H9 (cell line): ENCODE data around the gene AASS. TPM values are rescaled to one million over a fixed set of nuclear protein-coding genes. Genes with fewer than 3 reads are reported as not detected.
"Not testable (repeated sequence)": the region's sequence is repeated elsewhere in the genome, so short reads cannot be mapped to it uniquely, and the experiment has no call there.

Experiments used
- DNase-seq: peaks from one replicate; pipeline ENCODE4 v3.0.0-alpha.2; 2017
- H2AFZ ChIP-seq: one replicate; pipeline ENCODE4 v1.6.1; 2013; ENCODE audit warnings: mild to moderate bottlenecking, low read length, control low read depth, moderate library complexity
- H2AK5ac ChIP-seq: 2 replicates; pipeline ENCODE4 v1.6.1; 2013; ENCODE audit warnings: low read length, control low read depth, mixed read lengths; ENCODE audit not compliant: insufficient read length
- H2BK120ac ChIP-seq: one replicate; pipeline ENCODE4 v1.6.1; 2013; ENCODE audit warnings: low read depth, mild to moderate bottlenecking, low read length, control low read depth, inconsistent platforms; ENCODE audit not compliant: poor library complexity, severe bottlenecking
- H2BK12ac ChIP-seq: 2 replicates; pipeline ENCODE4 v1.6.1; 2013; ENCODE audit warnings: low read length, control low read depth, mixed read lengths, low read depth; ENCODE audit not compliant: insufficient read length
- H2BK15ac ChIP-seq: 2 replicates; pipeline ENCODE4 v1.6.1; 2013; ENCODE audit warnings: low read depth, low read length, control low read depth
- H2BK20ac ChIP-seq: one replicate; pipeline ENCODE4 v1.6.1; 2013; ENCODE audit warnings: low read depth, mild to moderate bottlenecking, low read length, control low read depth, inconsistent platforms; ENCODE audit not compliant: poor library complexity, severe bottlenecking
- H2BK5ac ChIP-seq: 2 replicates; pipeline ENCODE4 v1.6.1; 2013; ENCODE audit warnings: low read length, control low read depth, mixed read lengths; ENCODE audit not compliant: insufficient read length
- H3K14ac ChIP-seq: 2 replicates; pipeline ENCODE4 v1.6.1; 2013; ENCODE audit warnings: low read length, control low read depth; ENCODE audit not compliant: insufficient read depth
- H3K18ac ChIP-seq: 2 replicates; pipeline ENCODE4 v1.6.1; 2013; ENCODE audit warnings: low read depth, mild to moderate bottlenecking, mixed read lengths, low read length, control low read depth; ENCODE audit not compliant: insufficient read length
- H3K23ac ChIP-seq: 2 replicates; pipeline ENCODE4 v1.6.1; 2013; ENCODE audit warnings: low read length, control low read depth, mixed read lengths, low read depth; ENCODE audit not compliant: insufficient read length
- H3K23me2 ChIP-seq: 2 replicates; pipeline ENCODE4 v1.6.1; 2013; ENCODE audit warnings: low read depth, mild to moderate bottlenecking, mixed read lengths, low read length, control low read depth; ENCODE audit not compliant: insufficient read length, poor library complexity, severe bottlenecking
- H3K27ac ChIP-seq: 2 replicates; pipeline ENCODE4 v1.5.1; 2013; ENCODE audit warnings: low read length, control low read depth, mixed read lengths, low read depth; ENCODE audit not compliant: insufficient read length
- H3K27me3 ChIP-seq: 2 replicates; pipeline ENCODE4 v1.6.1; 2013; ENCODE audit warnings: low read length, control low read depth, inconsistent platforms; ENCODE audit not compliant: insufficient read depth
- H3K4ac ChIP-seq: 2 replicates; pipeline ENCODE4 v1.6.1; 2013; ENCODE audit warnings: low read depth, mild to moderate bottlenecking, control low read depth, inconsistent platforms, low read length, moderate library complexity
- H3K4me1 ChIP-seq: 2 replicates; pipeline ENCODE4 v1.6.1; 2013; ENCODE audit warnings: low read length, control low read depth, inconsistent platforms; ENCODE audit not compliant: insufficient read depth
- H3K4me2 ChIP-seq: 2 replicates; pipeline ENCODE4 v1.6.1; 2013; ENCODE audit warnings: low read length, control low read depth, mixed read lengths; ENCODE audit not compliant: insufficient read length, insufficient read depth
- H3K56ac ChIP-seq: 2 replicates; pipeline ENCODE4 v1.6.1; 2013; ENCODE audit warnings: low read depth, mild to moderate bottlenecking, mixed read lengths, low read length, control low read depth; ENCODE audit not compliant: insufficient read length
- H3K79me1 ChIP-seq: 2 replicates; pipeline ENCODE4 v1.6.1; 2013; ENCODE audit warnings: low read depth, mild to moderate bottlenecking, moderate library complexity, low read length, control low read depth, inconsistent platforms; ENCODE audit not compliant: insufficient read depth, poor library complexity, severe bottlenecking
- H3K79me2 ChIP-seq: 2 replicates; pipeline ENCODE4 v1.6.1; 2013; ENCODE audit warnings: low read length, control low read depth, inconsistent platforms; ENCODE audit not compliant: insufficient read depth
- H3K9ac ChIP-seq: 2 replicates; pipeline ENCODE4 v1.6.1; 2013; ENCODE audit warnings: low read length, control low read depth, mixed read lengths; ENCODE audit not compliant: insufficient read length; ENCODE audit errors: extremely low read depth
- H3K9me3 ChIP-seq: one replicate; pipeline ENCODE4 v1.6.1; 2013; ENCODE audit warnings: low read depth, low read length, inconsistent platforms; ENCODE audit not compliant: control insufficient read depth
- H3T11ph ChIP-seq: one replicate; pipeline ENCODE4 v1.6.1; 2013; ENCODE audit warnings: mild to moderate bottlenecking, low read length, control low read depth, inconsistent platforms
- H4K20me1 ChIP-seq: one replicate; pipeline ENCODE4 v1.6.1; 2013; ENCODE audit not compliant: control insufficient read depth, insufficient read length, insufficient read depth
- H4K5ac ChIP-seq: 2 replicates; pipeline ENCODE4 v1.6.1; 2013; ENCODE audit warnings: low read depth, mild to moderate bottlenecking, mixed read lengths, low read length, control low read depth; ENCODE audit not compliant: insufficient read length
- H4K8ac ChIP-seq: replicated peaks from 2 replicates; pipeline ENCODE4 v1.6.1; 2013; ENCODE audit warnings: low read length, control low read depth, mixed read lengths, low read depth; ENCODE audit not compliant: insufficient read length
- H4K91ac ChIP-seq: 2 replicates; pipeline ENCODE4 v1.6.1; 2013; ENCODE audit warnings: low read depth, mild to moderate bottlenecking, moderate library complexity, mixed read lengths, low read length, control low read depth; ENCODE audit not compliant: insufficient read length
- H3K27ac Mint-ChIP-seq, 3 experiments: 2 replicates in 2 of 3; 3 replicates in 1 of 3; pipeline ENCODE4 v1.8.0; 2020 to 2021; ENCODE audit warnings: mixed read lengths in 3 of 3, mild to moderate bottlenecking in 1 of 3, moderate library complexity in 1 of 3
- H3K27me3 Mint-ChIP-seq: 2 replicates; pipeline ENCODE4 v1.8.0; 2021; ENCODE audit warnings: low read depth, mild to moderate bottlenecking, moderate library complexity, mixed read lengths
- H3K36me3 Mint-ChIP-seq, 3 experiments: 2 replicates in 2 of 3; 3 replicates in 1 of 3; pipeline ENCODE4 v1.8.0; 2020 to 2021; ENCODE audit warnings: low read depth in 3 of 3, mixed read lengths in 3 of 3; ENCODE audit not compliant: insufficient read depth in 1 of 3
- H3K4me1 Mint-ChIP-seq, 2 experiments: 2 replicates each; pipeline ENCODE4 v1.8.0; 2020; ENCODE audit warnings: mixed read lengths in 2 of 2
- H3K4me3 Mint-ChIP-seq, 2 experiments: 2 replicates in 1 of 2; 3 replicates in 1 of 2; pipeline ENCODE4 v1.8.0; 2020 to 2021; ENCODE audit warnings: mild to moderate bottlenecking in 2 of 2, mixed read lengths in 2 of 2, moderate library complexity in 1 of 2
- H3K9me3 Mint-ChIP-seq, 2 experiments: 2 replicates in 1 of 2; 3 replicates in 1 of 2; pipeline ENCODE4 v1.8.0; 2020; ENCODE audit warnings: mild to moderate bottlenecking in 2 of 2, mixed read lengths in 2 of 2, moderate library complexity in 1 of 2
- CTCF ChIP-seq: fragments of 200-600 bp; sonication (generic); conservative IDR thresholded peaks from 3 replicates; pipeline ENCODE4 v1.8.0; 2021; ENCODE audit warnings: antibody characterized with exemption, mild to moderate bottlenecking
- WGBS: extraction: QIAGEN DNeasy Blood & Tissue Kit; methylation state at CpG from one replicate; pipeline ENCODE4 v1.1.7; 2013; ENCODE audit warnings: missing lambda C conversion rate, low lambda C conversion rate, mixed read lengths; ENCODE audit not compliant: insufficient read length; ENCODE audit errors: extremely low coverage; 5-methylcytosine and 5-hydroxymethylcytosine counted together
- total RNA-seq: library from RNA; stranded (reverse); gene quantifications from 2 replicates; pipeline ENCODE4 v1.2.1, GENCODE V29; 2021

AASS gene
- total RNA-seq, 1 experiment from 2014 or later = 398 TPM

DNA sequence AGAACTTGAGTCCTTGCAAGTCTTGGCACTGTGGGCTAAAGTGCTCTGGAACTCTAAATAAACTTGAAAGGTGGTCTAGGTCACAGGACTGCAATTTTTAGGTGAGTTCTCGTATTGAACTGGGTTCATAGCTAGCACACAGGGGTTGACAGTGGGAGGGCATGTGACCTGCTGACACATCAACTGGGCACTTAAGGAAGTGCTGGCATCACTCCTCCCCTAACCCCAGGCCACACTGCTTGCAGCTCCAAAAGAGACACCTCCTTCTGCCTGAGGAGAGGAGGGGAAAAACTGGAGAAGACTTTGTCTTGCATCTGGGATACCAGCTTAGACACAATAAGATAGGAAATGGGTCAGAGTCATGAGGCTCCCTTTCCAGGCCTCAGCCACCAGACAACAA lies 38.0 kb upstream of the AASS start:
- no peak for DNase-seq
- no peak overlapping the region for H3K23ac ChIP-seq
- no peaks in the 10 kb centered on the region for H4K20me1 ChIP-seq
- H2BK5ac ChIP-seq = no peak overlapping the region
- no peak overlapping the region for H2BK120ac ChIP-seq
- no peak overlapping the region for H3K56ac ChIP-seq
- no peaks in the 10 kb centered on the region for H3K79me1 ChIP-seq
- Mint-ChIP-seq H3K36me3 (peaks cover 2 to 6% (median 5%) of the 10 kb centered on the region in 3 experiments; a peak in 4 of 7 replicates), H3K27ac (peak overlapping the region in 1 of 3 experiments; percentile 21; a peak in 1 of 7 replicates), H3K9me3 (0 out of 5 replicates have a peak, but pooled peaks cover 0 to 2% of the 10 kb centered on the region in 2 experiments), H3K27me3 (no peaks in the 10 kb centered on the region), H3K4me1 (peaks cover 0 to 3% of the 10 kb centered on the region in 2 experiments; a peak in 1 of 4 replicates), H3K4me3 (no peak overlapping the region)
- H3K18ac ChIP-seq = no peak overlapping the region
- H3K23me2 ChIP-seq = no peaks in the 10 kb centered on the region
- H2BK12ac ChIP-seq = no peak overlapping the region
- no peaks in the 10 kb centered on the region for H3K27me3 ChIP-seq
- H3K4me2 ChIP-seq = no peak overlapping the region
- H3K14ac ChIP-seq = no peak overlapping the region
- H3K4me1 ChIP-seq = no peaks in the 10 kb centered on the region
- H3K4ac ChIP-seq = no peak overlapping the region
- H3K27ac ChIP-seq = no peak overlapping the region
- H3K79me2 ChIP-seq = no peaks in the 10 kb centered on the region
- no peak overlapping the region for H2AK5ac ChIP-seq
- no CpG with 5 or more reads among the region's 1 CpG for whole genome bisulfite sequencing
- no peak overlapping the region for H4K5ac ChIP-seq
- H3K9ac ChIP-seq = no peak overlapping the region
- H4K91ac ChIP-seq = no peak overlapping the region
- H3T11ph ChIP-seq = no peak overlapping the region
- no peak overlapping the region for H2BK20ac ChIP-seq
- no peak overlapping the region for H4K8ac ChIP-seq
- no peak overlapping the region for H2AFZ ChIP-seq
- no peaks in the 10 kb centered on the region for H3K9me3 ChIP-seq
- no peak for TF ChIP-seq CTCF
- no peak overlapping the region for H2BK15ac ChIP-seq

GRCh38 chr7:122172144-122172543 lies 28.1 kb upstream of the AASS start:
- H2AFZ ChIP-seq = not testable (repeated sequence)

More at GRCh38 chr7:122172144-122172543, 28.1 kb upstream of the AASS start:
- H3K36me3 Mint-ChIP-seq, H3K79me1 ChIP-seq, H2BK5ac ChIP-seq, DNase-seq, H2BK12ac ChIP-seq, H2BK20ac ChIP-seq, H3K23me2 ChIP-seq, H3K79me2 ChIP-seq, H3K14ac ChIP-seq, H4K20me1 ChIP-seq, H3K27ac Mint-ChIP-seq, H4K5ac ChIP-seq, H4K8ac ChIP-seq, H2BK15ac ChIP-seq, H3K18ac ChIP-seq, H3K4me1 ChIP-seq, H3K27me3 Mint-ChIP-seq, H3K9me3 Mint-ChIP-seq, H3K4me3 Mint-ChIP-seq, H3K27me3 ChIP-seq, H2BK120ac ChIP-seq, H3K27ac ChIP-seq, H3K23ac ChIP-seq, H3T11ph ChIP-seq, H3K4me2 ChIP-seq, H2AK5ac ChIP-seq, H3K9ac ChIP-seq, H3K56ac ChIP-seq, H4K91ac ChIP-seq, H3K4ac ChIP-seq, H3K9me3 ChIP-seq: not testable (repeated sequence)
- peaks cover 10 to 13% of the 10 kb centered on the region in 2 experiments for H3K4me1 Mint-ChIP-seq
- no CpG with 5 or more reads among the region's 2 CpGs for WGBS
